OCI-LY3 (cell line): ENCODE measurements around the gene ANKRD55.

ENCODE experiments used
- EZH2phosphoT487 ChIP-seq: fragments of 200-600 bp; shearing (Covaris generic); IDR thresholded peaks from 2 replicates; pipeline ENCODE4 v1.6.1; 2018; ENCODE audit warnings: antibody characterized with exemption, mixed run types, low read depth
- TF ChIP-seq, protein P1 (sequence below): fragments of 200-600, 300-600 bp; sonication (generic); IDR thresholded peaks from 2 replicates; pipeline ENCODE4 v1.5.1; 2014; ENCODE audit warnings: antibody characterized with exemption, low read length, low read depth

GRCh38 chr5:56282216-56282615 lies 49.1 kb upstream of the ANKRD55 start:
- TF ChIP-seq, protein P1, sequence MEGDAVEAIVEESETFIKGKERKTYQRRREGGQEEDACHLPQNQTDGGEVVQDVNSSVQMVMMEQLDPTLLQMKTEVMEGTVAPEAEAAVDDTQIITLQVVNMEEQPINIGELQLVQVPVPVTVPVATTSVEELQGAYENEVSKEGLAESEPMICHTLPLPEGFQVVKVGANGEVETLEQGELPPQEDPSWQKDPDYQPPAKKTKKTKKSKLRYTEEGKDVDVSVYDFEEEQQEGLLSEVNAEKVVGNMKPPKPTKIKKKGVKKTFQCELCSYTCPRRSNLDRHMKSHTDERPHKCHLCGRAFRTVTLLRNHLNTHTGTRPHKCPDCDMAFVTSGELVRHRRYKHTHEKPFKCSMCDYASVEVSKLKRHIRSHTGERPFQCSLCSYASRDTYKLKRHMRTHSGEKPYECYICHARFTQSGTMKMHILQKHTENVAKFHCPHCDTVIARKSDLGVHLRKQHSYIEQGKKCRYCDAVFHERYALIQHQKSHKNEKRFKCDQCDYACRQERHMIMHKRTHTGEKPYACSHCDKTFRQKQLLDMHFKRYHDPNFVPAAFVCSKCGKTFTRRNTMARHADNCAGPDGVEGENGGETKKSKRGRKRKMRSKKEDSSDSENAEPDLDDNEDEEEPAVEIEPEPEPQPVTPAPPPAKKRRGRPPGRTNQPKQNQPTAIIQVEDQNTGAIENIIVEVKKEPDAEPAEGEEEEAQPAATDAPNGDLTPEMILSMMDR: no peak
- no peak for TF ChIP-seq EZH2phosphoT487
